Body of pancreas (tissue), 4 donors: ENCODE measurements around the gene HMOX2.

Experiments
- POLR2A ChIP-seq, 3 donors: fragments of 450-650 bp; IDR thresholded peaks; one replicate each; pipeline ENCODE4 v1.6.1; 2016; ENCODE audit warnings: antibody characterized with exemption in 3 of 3, mild to moderate bottlenecking in 2 of 3
- TF ChIP-seq, protein P1 (sequence below), 7 experiments: fragments of 450-650 bp in 4 of 7; fragments of 200-600 bp in 3 of 7; sonication (generic) in 3 of 7; IDR thresholded peaks; one replicate each; pipeline ENCODE4 v1.5.1; 2016 to 2019; ENCODE audit warnings: antibody characterized with exemption in 7 of 7

DNA sequence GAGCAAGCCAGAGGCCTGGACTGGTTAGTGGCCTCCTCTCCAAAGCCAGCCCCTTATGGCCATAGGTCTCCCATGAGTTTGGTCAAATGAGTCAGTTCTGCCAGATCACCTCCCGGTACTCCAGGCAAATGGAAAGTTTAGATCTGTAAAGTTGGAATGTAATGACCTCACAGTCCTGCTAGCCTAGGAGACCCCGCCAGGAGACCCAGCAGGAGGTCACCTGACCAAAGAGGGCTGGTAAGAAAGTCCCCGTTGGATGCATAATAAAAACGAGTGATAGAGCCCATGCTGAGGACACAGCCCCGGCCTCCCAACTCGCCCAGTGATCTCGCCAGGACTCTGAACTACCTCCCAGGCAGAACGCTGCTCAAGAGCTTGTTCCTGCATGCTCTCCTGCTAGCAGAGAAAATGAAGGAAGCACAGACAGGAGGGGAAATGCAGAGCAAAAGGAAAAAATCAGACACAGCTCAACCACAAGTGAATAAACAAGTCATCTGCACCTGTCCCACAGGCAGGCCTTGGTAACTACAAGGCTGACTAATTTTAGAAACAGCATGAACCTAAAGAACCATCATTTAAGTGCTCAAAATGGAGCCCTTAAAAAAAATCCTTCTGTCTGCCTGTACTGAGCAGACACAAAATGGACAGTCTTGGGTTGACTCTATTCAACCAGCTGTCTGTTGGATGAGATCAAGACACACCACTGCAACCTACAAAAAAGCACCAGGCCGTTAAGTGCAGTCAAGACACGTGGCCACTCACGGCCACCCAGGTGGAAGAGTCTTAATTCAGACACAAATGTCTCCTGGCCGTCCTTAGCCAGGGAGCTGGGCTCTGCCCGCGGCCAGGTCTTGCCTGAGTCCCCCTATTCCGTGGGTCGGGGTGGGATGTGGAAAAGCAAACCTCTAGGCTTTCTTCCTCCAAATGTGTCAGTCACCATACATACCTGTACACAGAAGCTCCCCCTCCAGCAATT, 53.2 kb downstream of the HMOX2 start:
- peak in 2 of 3 donors; percentile 29 to 44 for TF ChIP-seq POLR2A (IDR thresholded peaks at IDR 0.05)
- TF ChIP-seq, protein P1, sequence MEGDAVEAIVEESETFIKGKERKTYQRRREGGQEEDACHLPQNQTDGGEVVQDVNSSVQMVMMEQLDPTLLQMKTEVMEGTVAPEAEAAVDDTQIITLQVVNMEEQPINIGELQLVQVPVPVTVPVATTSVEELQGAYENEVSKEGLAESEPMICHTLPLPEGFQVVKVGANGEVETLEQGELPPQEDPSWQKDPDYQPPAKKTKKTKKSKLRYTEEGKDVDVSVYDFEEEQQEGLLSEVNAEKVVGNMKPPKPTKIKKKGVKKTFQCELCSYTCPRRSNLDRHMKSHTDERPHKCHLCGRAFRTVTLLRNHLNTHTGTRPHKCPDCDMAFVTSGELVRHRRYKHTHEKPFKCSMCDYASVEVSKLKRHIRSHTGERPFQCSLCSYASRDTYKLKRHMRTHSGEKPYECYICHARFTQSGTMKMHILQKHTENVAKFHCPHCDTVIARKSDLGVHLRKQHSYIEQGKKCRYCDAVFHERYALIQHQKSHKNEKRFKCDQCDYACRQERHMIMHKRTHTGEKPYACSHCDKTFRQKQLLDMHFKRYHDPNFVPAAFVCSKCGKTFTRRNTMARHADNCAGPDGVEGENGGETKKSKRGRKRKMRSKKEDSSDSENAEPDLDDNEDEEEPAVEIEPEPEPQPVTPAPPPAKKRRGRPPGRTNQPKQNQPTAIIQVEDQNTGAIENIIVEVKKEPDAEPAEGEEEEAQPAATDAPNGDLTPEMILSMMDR (IDR thresholded peaks at IDR 0.05), result peak in 3 of 7 experiments; percentile 8 to 26 (median 15)
